22Rv1 (cell line): ENCODE results near the gene KSR2.

Experiments used
- H3K27ac ChIP-seq: fragments of 450-650 bp; 2 replicates; pipeline ENCODE4 v1.5.1; 2017
- ZFX ChIP-seq: fragments of 450-650 bp; IDR thresholded peaks from 2 replicates; pipeline ENCODE4 v1.6.1; 2017; ENCODE audit warnings: antibody characterized with exemption, borderline replicate concordance
- TF ChIP-seq, protein P1 (sequence below): fragments of 450-650 bp; IDR thresholded peaks from 2 replicates; pipeline ENCODE4 v1.5.1; 2017; ENCODE audit warnings: mild to moderate bottlenecking

Gene KSR2

DNA sequence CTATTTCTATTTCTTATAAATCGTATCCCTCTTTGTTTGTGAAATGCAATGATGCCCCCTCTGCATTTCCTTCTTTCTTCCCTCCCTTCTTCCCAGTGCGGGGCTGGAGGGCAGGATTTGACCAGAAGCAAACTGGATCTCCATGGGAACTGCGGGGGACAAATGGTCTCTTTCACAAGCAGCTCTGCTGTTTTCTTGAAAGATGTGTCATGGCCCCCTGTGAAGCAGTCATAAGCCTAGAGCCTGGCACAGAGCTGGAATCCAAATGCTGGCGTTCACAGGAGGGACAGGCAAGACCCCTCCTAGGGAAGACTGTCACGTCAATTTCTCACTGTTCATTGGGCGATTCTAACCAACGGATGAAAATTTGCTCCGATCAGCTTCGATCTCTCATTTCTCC is 403.9 kb downstream of the KSR2 start:
- TF ChIP-seq, protein P1, sequence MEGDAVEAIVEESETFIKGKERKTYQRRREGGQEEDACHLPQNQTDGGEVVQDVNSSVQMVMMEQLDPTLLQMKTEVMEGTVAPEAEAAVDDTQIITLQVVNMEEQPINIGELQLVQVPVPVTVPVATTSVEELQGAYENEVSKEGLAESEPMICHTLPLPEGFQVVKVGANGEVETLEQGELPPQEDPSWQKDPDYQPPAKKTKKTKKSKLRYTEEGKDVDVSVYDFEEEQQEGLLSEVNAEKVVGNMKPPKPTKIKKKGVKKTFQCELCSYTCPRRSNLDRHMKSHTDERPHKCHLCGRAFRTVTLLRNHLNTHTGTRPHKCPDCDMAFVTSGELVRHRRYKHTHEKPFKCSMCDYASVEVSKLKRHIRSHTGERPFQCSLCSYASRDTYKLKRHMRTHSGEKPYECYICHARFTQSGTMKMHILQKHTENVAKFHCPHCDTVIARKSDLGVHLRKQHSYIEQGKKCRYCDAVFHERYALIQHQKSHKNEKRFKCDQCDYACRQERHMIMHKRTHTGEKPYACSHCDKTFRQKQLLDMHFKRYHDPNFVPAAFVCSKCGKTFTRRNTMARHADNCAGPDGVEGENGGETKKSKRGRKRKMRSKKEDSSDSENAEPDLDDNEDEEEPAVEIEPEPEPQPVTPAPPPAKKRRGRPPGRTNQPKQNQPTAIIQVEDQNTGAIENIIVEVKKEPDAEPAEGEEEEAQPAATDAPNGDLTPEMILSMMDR = no peak
- TF ChIP-seq ZFX = no peak
- H3K27ac ChIP-seq = no peak overlapping the region

DNA sequence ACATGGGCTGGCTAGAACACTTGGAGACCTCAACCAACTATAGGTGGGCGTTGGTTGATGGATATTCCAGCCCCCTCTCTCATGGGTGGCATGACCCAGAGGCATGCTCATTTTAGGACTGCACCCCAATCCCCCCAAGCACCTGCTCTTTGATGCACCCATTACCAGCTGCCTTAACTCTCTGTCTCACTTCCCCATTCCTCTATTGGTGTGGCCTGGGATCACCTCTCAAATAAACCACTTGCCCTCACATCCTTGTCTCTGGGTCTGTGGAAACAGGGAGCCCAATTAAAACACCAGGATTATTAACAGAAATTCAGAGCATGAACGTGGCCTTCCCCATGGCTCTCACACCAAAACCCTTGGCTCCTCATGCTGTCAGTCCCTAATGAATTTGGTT is 405.1 kb downstream of the KSR2 start:
- TF ChIP-seq, protein P1 = no peak
- no peak for TF ChIP-seq ZFX
- H3K27ac ChIP-seq = no peak overlapping the region

DNA sequence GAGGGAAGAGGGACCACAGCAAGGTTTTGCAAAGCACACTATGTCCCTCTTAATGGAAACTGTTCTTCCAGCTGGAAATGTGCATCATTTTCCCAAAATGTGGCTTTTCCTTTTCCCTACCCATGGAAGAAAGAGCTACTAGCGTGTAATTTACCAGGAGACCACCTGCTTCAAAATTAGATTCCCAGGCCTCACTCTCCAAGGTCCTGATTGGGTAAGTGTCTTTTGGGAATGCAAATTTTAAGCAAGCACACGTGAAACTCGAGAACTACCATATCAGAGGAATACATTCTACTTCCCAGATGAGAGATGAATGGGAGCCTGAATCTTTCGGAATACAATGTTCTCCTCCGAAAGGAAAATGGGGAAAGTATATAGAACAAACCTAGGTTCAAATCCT is 405.8 kb downstream of the KSR2 start:
- no peak overlapping the region for H3K27ac ChIP-seq
- no peak for TF ChIP-seq ZFX
- TF ChIP-seq, protein P1 = no peak

DNA sequence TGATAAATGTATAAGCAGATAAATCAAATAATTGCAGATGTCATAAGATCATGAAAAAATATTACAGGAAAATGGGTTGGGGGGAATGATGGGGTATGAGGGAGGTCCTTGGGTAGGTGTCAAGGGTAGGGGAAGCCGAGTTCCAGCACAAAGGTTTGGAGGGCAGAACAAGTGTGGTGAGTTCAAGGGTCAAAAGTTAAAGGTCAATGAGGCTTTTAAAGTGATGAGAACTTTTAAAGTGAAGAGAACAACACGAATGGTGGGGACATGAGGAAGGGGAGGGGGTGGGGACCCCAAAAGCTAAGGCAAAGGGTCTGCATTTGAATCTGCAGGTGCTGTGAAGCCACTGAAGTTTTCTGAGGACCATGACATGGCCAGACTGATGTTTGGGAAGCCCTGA is 406.8 kb downstream of the KSR2 start:
- no peak for TF ChIP-seq ZFX
- TF ChIP-seq, protein P1 = no peak

DNA sequence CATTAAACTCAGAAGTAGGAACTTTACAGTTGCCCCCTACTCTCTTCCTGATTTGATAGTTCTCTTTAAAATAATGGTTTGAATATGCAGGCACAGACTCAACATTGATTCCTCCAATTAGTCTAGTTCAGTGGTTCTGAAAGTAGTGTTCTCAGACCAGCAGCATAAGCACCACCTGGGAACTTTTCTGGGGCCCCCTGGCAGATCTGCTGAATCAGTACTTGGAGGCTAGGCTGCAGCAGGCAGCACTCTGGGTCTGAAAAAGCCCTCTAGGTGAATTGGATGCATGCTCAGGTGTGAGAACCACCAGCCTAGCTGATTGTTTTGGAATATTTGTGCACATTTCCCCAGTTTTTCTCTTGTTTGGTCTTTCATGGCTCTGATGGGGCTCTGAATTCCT is 408.8 kb downstream of the KSR2 start:
- TF ChIP-seq, protein P1 = no peak
- no peak for TF ChIP-seq ZFX
- no peak overlapping the region for H3K27ac ChIP-seq

More for the DNA sequence above, 406.8 kb downstream of the KSR2 start:
- H3K27ac ChIP-seq = no peak overlapping the region

DNA sequence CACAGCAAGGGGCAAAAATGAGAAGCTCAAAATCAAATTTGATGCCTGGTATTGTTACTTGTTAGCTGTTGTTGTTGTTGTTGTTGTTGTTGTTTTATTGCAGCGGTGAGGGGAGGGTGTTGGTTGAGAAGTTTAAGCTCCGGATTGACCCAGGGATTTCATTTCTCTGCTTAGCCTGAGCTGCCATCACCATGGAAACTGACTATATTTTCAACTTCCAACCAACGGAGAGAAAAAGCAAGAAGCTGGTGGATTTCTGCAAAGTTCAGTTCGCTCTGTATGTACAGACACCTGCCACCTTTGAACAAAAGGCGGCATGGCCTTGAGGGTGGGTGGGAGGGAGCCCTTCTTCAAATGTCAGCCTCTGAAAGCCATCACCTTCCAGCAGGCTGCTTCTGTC is 412.9 kb downstream of the KSR2 start:
- TF ChIP-seq ZFX = no peak
- TF ChIP-seq, protein P1 = no peak
- no peak overlapping the region for H3K27ac ChIP-seq

DNA sequence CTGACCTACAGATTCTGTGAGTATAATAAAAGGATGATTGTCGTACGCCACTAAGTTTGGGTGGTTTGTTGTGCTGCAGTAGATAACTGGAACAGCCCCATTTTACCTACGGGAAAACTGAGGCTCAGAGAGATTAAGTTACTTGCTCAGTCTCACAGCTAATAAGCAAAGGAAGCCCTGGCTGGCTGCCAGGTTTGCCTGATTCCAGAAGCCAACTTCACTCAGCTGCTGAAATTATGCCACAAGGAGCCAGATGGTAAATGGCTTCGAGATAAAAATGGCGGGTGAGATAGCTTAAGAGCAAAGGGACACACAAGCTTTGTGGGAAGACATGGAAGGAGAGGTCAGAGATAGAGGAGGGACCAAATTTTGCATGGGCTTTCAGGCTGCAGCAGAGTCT is 415.8 kb downstream of the KSR2 start:
- no peak for TF ChIP-seq ZFX
- TF ChIP-seq, protein P1 = no peak
- no peak overlapping the region for H3K27ac ChIP-seq
